SK-N-MC (cell line): ENCODE measurements around the gene SLC25A27.
"Not testable (repeated sequence)": the region's sequence is repeated elsewhere in the genome, so short reads cannot be mapped to it uniquely, and the experiment has no call there.

Source experiments
- DNase-seq: peaks from one replicate; pipeline ENCODE4 v3.0.0-alpha.2; 2011; ENCODE audit warnings: low read depth, low spot score
- H3K27ac ChIP-seq: fragments of 200-600 bp; sonication (generic); 2 replicates; pipeline ENCODE4 v1.5.1; 2016; ENCODE audit warnings: mixed run types
- H3K36me3 ChIP-seq: fragments of 200-600 bp; sonication (generic); 2 replicates; pipeline ENCODE4 v1.6.1; 2017; ENCODE audit warnings: antibody characterized with exemption, low read length, mixed read lengths; ENCODE audit not compliant: insufficient read depth
- H3K4me3 ChIP-seq: fragments of 200-600 bp; sonication (generic); 2 replicates; pipeline ENCODE4 v1.5.1; 2016
- H3K9ac ChIP-seq: fragments of 200-600 bp; sonication (generic); 2 replicates; pipeline ENCODE4 v1.8.0; 2017; ENCODE audit warnings: mixed run types, mixed read lengths; ENCODE audit not compliant: insufficient read length
- H3K9me3 ChIP-seq: fragments of 200-600 bp; sonication (generic); 2 replicates; pipeline ENCODE4 v1.6.1; 2017; ENCODE audit warnings: low read depth, mild to moderate bottlenecking, antibody characterized with exemption, low read length, moderate library complexity, mixed read lengths
- EZH2 ChIP-seq: fragments of 200-600 bp; sonication (generic); IDR thresholded peaks from one replicate; pipeline ENCODE4 v1.6.1; 2017; ENCODE audit warnings: antibody characterized with exemption
- FOXP2 ChIP-seq: optimal IDR thresholded peaks from 2 replicates; pipeline ENCODE3; 2011; ENCODE audit warnings: mild to moderate bottlenecking, moderate library complexity; ENCODE audit not compliant: insufficient read depth; ENCODE audit errors: extremely low read length, control extremely low read depth
- POLR2AphosphoS5 ChIP-seq: IDR thresholded peaks from 2 replicates; pipeline ENCODE4 v1.6.1; 2012; ENCODE audit warnings: mild to moderate bottlenecking, low read depth, low read length, borderline replicate concordance

SLC25A27 gene

DNA sequence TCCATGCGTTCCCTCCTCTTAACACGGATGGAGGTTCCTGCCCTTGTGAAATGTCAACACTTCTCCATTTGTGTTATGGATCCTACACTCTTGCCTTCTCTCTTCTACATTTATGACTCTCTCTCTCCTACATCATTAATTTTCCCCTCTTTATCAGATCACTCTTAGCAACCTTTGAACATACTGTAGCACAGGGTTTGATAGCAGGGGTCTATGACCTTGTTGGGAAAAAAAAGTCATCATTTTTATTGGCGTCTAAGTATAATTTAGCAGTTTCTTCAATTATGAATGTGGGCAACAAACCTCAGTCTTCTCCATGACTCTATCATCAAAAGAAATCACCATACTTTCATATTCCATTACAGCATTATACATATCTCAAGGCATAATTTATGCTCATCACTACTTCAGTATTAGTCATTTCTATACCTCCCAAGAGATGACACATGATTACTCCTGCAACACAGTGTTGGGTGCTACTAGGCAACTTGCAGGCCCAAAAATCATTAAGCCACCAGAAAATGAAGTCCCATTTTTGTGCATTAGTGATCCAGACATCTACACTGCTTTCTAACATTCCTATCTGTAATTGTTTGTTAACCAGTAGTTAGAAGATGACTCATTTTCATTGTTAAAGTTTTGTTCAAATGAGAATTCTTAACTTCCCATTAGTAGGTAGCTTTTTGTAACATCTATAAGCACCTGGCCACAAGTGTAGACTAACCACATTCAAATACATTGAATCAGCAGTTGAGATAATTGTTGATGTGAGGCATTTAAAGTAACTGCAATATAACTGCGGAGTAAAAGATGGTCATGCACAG is 9.6 kb upstream of the SLC25A27 start:
- Histone ChIP-seq H3K4me3 (no peak overlapping the region), H3K9me3 (no peaks in the 10 kb centered on the region), H3K36me3 (no peaks in the 10 kb centered on the region), H3K27ac (no peak overlapping the region), H3K9ac (no peak overlapping the region)
- DNase-seq = no peak
- TF ChIP-seq FOXP2 = no peak
- no peak for TF ChIP-seq POLR2AphosphoS5
- no peak for TF ChIP-seq EZH2

DNA sequence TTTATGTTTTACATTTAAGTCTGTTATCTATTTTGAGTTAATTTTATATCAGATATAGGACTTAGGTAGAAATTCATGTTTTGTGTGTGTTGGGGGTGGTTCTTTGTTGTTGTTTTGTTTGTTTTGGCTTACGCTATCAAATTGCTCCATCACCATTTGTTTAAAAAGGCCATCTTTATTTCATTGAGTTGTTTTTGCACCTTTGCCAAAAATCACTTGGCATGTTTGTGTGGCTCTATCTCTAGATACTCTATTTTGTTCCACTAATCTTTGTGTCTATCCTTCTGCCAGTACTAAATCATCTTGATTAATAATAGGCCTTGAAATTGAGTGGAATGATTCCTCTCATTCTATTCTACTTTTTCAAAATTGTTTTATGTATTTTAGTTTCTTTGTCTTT is 7.5 kb upstream of the SLC25A27 start:
- no peak overlapping the region for H3K9ac ChIP-seq
- no peak overlapping the region for H3K27ac ChIP-seq
- no peak overlapping the region for H3K4me3 ChIP-seq
- no peaks in the 10 kb centered on the region for H3K9me3 ChIP-seq
- H3K36me3 ChIP-seq = no peaks in the 10 kb centered on the region
- TF ChIP-seq EZH2 (no peak), FOXP2 (no peak), POLR2AphosphoS5 (no peak)
- DNase-seq = no peak

- not testable (repeated sequence) for H3K36me3 ChIP-seq, H3K9me3 ChIP-seq, H3K4me3 ChIP-seq, H3K27ac ChIP-seq, DNase-seq, H3K9ac ChIP-seq
These were observed 4.7 kb upstream of the SLC25A27 start for GRCh38 chr6:46648108-46648507.

GRCh38 chr6:46648869-46649492 is 3.8 kb upstream of the SLC25A27 start:
- Histone ChIP-seq H3K4me3 (no peak overlapping the region), H3K9ac (no peak overlapping the region), H3K27ac (no peak overlapping the region), H3K9me3 (no peaks in the 10 kb centered on the region), H3K36me3 (no peaks in the 10 kb centered on the region)
- TF ChIP-seq EZH2 = no peak
- DNase-seq = no peak

- no peak for TF ChIP-seq FOXP2
- no peak for TF ChIP-seq POLR2AphosphoS5
- TF ChIP-seq EZH2 = no peak
- Histone ChIP-seq H3K36me3 (no peaks in the 10 kb centered on the region), H3K4me3 (no peak overlapping the region), H3K27ac (no peak overlapping the region), H3K9me3 (no peaks in the 10 kb centered on the region), H3K9ac (no peak overlapping the region)
- no peak for DNase-seq
These were observed 1.8 kb upstream of the SLC25A27 start for GRCh38 chr6:46651006-46651405.

DNA sequence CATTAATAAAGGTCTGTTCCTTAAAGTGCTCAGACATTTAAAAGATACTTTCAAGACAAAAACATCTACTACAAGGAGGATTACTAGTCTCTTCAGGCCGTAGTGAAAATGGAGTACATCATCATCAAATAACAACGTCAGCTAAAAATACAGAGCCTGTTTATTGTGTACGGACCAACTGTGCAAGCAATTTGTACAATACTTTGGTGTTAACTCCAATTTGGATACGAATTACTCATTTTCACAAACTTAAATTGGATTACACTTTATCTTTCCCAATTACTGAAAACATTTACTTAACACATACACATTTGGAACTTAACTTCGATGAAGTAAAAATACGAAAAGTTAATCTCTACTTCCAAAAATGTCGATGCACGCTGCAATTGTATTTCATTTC is 959 bp upstream of the SLC25A27 start:
- H3K4me3 ChIP-seq = no peak overlapping the region; the same call in 1 of the 2 replicates
- no peak overlapping the region for H3K9ac ChIP-seq
- no peak overlapping the region for H3K27ac ChIP-seq
- H3K9me3 ChIP-seq = no peaks in the 10 kb centered on the region
- no peak for TF ChIP-seq EZH2
- no peak for TF ChIP-seq POLR2AphosphoS5
- TF ChIP-seq FOXP2 = no peak
- no peaks in the 10 kb centered on the region for H3K36me3 ChIP-seq
- DNase-seq = no peak

GRCh38 chr6:46652232-46652602 is 558 bp upstream of the SLC25A27 start:
- DNase-seq = no peak
- H3K36me3 ChIP-seq = no peaks in the 10 kb centered on the region
- H3K9ac ChIP-seq = no peak overlapping the region
- H3K4me3 ChIP-seq = peak overlapping the region; percentile 89
- H3K9me3 ChIP-seq = no peaks in the 10 kb centered on the region
- no peak overlapping the region for H3K27ac ChIP-seq
- TF ChIP-seq POLR2AphosphoS5 = no peak
- no peak for TF ChIP-seq FOXP2
- TF ChIP-seq EZH2 = no peak

GRCh38 chr6:46653439-46654195 is 842 bp downstream of the SLC25A27 start:
- Histone ChIP-seq H3K27ac (no peak overlapping the region), H3K9ac (no peak overlapping the region), H3K36me3 (no peaks in the 10 kb centered on the region), H3K9me3 (no peaks in the 10 kb centered on the region), H3K4me3 (peak overlapping the region; percentile 89)
- DNase-seq = no peak
- no peak for TF ChIP-seq POLR2AphosphoS5
- TF ChIP-seq FOXP2 = no peak
- no peak for TF ChIP-seq EZH2

DNA sequence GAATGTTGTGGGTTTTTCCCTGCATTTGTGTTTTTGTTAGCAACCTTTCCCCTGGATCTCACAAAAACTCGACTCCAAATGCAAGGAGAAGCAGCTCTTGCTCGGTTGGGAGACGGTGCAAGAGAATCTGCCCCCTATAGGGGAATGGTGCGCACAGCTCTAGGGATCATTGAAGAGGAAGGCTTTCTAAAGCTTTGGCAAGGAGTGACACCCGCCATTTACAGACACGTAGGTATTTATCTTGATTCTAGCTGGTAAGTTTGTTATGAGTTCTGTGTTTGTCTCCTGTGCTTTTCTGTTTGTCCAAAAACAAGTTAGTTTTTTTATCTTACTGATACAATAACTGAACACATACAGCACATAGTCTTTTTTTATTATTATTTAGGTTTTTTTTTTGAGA is 3.0 kb downstream of the SLC25A27 start:
- DNase-seq = no peak
- Histone ChIP-seq H3K4me3 (no peak overlapping the region), H3K27ac (no peak overlapping the region), H3K36me3 (no peaks in the 10 kb centered on the region), H3K9ac (no peak overlapping the region), H3K9me3 (no peaks in the 10 kb centered on the region)
- TF ChIP-seq EZH2 (no peak), FOXP2 (no peak), POLR2AphosphoS5 (no peak)
